LNCaP clone FGC (cell line): ENCODE results near the gene TM4SF1.

Experiments used
- DNase-seq: peaks from one replicate; pipeline ENCODE4 v3.0.0-alpha.2; 2011; ENCODE audit warnings: low read depth
- H3K4me3 ChIP-seq: 2 replicates; pipeline ENCODE4 v1.5.1; 2011; ENCODE audit warnings: mild to moderate bottlenecking, low read depth, low read length, control low read depth
- TF ChIP-seq, protein P1 (sequence below): IDR thresholded peaks from 2 replicates; pipeline ENCODE4 v1.5.1; 2012; ENCODE audit warnings: mild to moderate bottlenecking; ENCODE audit not compliant: control insufficient read depth, insufficient read depth; ENCODE audit errors: extremely low read depth

TM4SF1 gene

GRCh38 chr3:149321136-149321535 lies 56.3 kb downstream of the TM4SF1 start:
- no peak for DNase-seq
- H3K4me3 ChIP-seq, result no peak overlapping the region
- TF ChIP-seq, protein P1, sequence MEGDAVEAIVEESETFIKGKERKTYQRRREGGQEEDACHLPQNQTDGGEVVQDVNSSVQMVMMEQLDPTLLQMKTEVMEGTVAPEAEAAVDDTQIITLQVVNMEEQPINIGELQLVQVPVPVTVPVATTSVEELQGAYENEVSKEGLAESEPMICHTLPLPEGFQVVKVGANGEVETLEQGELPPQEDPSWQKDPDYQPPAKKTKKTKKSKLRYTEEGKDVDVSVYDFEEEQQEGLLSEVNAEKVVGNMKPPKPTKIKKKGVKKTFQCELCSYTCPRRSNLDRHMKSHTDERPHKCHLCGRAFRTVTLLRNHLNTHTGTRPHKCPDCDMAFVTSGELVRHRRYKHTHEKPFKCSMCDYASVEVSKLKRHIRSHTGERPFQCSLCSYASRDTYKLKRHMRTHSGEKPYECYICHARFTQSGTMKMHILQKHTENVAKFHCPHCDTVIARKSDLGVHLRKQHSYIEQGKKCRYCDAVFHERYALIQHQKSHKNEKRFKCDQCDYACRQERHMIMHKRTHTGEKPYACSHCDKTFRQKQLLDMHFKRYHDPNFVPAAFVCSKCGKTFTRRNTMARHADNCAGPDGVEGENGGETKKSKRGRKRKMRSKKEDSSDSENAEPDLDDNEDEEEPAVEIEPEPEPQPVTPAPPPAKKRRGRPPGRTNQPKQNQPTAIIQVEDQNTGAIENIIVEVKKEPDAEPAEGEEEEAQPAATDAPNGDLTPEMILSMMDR, result no peak

DNA sequence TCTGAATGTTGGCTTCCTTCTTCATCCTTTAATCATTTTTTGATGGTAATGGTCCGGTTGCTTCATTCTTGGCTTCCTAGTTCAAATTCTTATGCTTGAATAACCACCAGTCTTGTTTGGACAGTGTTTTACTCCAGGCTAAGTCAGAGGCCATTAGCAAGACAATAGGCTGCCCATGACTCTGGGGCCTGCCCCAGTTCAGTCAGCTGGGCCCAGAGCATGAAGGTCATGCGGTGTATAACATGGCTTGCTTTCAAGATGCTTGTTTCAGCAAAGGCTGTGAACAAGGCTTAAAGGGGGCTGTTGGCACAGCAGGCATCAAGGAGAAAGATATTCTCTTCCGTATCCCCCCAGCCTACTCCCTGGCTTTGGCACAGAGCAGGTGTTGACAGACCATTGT lies 57.7 kb downstream of the TM4SF1 start:
- H3K4me3 ChIP-seq, result no peak overlapping the region
- TF ChIP-seq, protein P1, result no peak
- DNase-seq, result no peak
